Kidney capillary endothelial cell (primary cell): ENCODE measurements around the gene MIS18BP1.
"Not testable (repeated sequence)": the region's sequence is repeated elsewhere in the genome, so short reads cannot be mapped to it uniquely, and the experiment has no call there.

Source experiments
- DNase-seq: peaks from one replicate; pipeline ENCODE4 v3.0.0-alpha.2; 2018; ENCODE audit warnings: low spot score

Gene MIS18BP1

GRCh38 chr14:45246151-45246550 lies 6.9 kb downstream of the MIS18BP1 start:
- no peak for DNase-seq

- peak; percentile 19 for DNase-seq
Observed at GRCh38 chr14:45242706-45243105, 10.3 kb downstream of the MIS18BP1 start.

- DNase-seq: no peak
Observed at GRCh38 chr14:45238988-45239387, 14.0 kb downstream of the MIS18BP1 start.

- DNase-seq: no peak
Observed at GRCh38 chr14:45227566-45227965, 25.4 kb downstream of the MIS18BP1 start.

GRCh38 chr14:45222485-45223262 lies 30.3 kb downstream of the MIS18BP1 start:
- DNase-seq: no peak

- not testable (repeated sequence) for DNase-seq
Observed at GRCh38 chr14:45214341-45214740, 38.7 kb downstream of the MIS18BP1 start.

- DNase-seq: not testable (repeated sequence)
Observed at GRCh38 chr14:45213716-45214115, 39.3 kb downstream of the MIS18BP1 start.

- no peak for DNase-seq
Observed at GRCh38 chr14:45212231-45212630, 40.8 kb downstream of the MIS18BP1 start.

- DNase-seq: no peak
Observed at GRCh38 chr14:45211295-45211694, 41.7 kb downstream of the MIS18BP1 start.

- no peak for DNase-seq
Observed at GRCh38 chr14:45210159-45210558, 42.8 kb downstream of the MIS18BP1 start.

- no peak for DNase-seq
Observed at GRCh38 chr14:45204241-45204640, 48.8 kb downstream of the MIS18BP1 start.

- no peak for DNase-seq
Observed at GRCh38 chr14:45201905-45202304, 51.1 kb downstream of the MIS18BP1 start.

GRCh38 chr14:45199230-45199629 lies 53.8 kb downstream of the MIS18BP1 start:
- DNase-seq: peak; percentile 4

- DNase-seq: no peak
Observed at GRCh38 chr14:45198551-45198950, 54.5 kb downstream of the MIS18BP1 start.

GRCh38 chr14:45194964-45195363 lies 58.0 kb downstream of the MIS18BP1 start:
- no peak for DNase-seq

GRCh38 chr14:45185100-45185814 lies 67.7 kb downstream of the MIS18BP1 start:
- no peak for DNase-seq

GRCh38 chr14:45181806-45182205 lies 71.2 kb downstream of the MIS18BP1 start:
- DNase-seq: no peak

- peak; percentile 6 for DNase-seq
Observed at GRCh38 chr14:45181329-45181728, 71.7 kb downstream of the MIS18BP1 start.

- DNase-seq: no peak
Observed at GRCh38 chr14:45177076-45177475, 75.9 kb downstream of the MIS18BP1 start.

GRCh38 chr14:45169906-45170305 lies 83.1 kb downstream of the MIS18BP1 start:
- no peak for DNase-seq

- DNase-seq: no peak
Observed at GRCh38 chr14:45156067-45156466, 96.9 kb downstream of the MIS18BP1 start.
